RWPE1 (cell line): Measurements from ENCODE around the gene RBMS3.
A peak's percentile ranks its signal among the peaks of the same experiment; 100 is the strongest.

Experiments used
- CTCF ChIA-PET: fragments of 350-600 bp; sonication (Branson Sonifier 250); formaldehyde crosslinking; extraction: SDS; loops from one replicate; lab custom pipeline; 2021; lab: Yijun Ruan, JAX
- POLR2A ChIA-PET: fragments of 400-600 bp; formaldehyde crosslinking; extraction: SDS; loops from one replicate; lab custom pipeline; 2020; ENCODE audit warnings: antibody characterized with exemption; ENCODE audit not compliant: low non-redundant PET; lab: Yijun Ruan, JAX
- DNase-seq: peaks from one replicate; pipeline ENCODE4 v3.0.0; 2012; ENCODE audit warnings: low spot score
- H3K27ac ChIP-seq: fragments of 450-650 bp; 2 replicates; pipeline ENCODE4 v1.5.1; 2017
- TF ChIP-seq, protein P1 (sequence below): fragments of 450-650 bp; conservative IDR thresholded peaks from 2 replicates; pipeline ENCODE4 v1.5.1; 2017; ENCODE audit warnings: low read depth, mild to moderate bottlenecking

The RBMS3 gene

DNA sequence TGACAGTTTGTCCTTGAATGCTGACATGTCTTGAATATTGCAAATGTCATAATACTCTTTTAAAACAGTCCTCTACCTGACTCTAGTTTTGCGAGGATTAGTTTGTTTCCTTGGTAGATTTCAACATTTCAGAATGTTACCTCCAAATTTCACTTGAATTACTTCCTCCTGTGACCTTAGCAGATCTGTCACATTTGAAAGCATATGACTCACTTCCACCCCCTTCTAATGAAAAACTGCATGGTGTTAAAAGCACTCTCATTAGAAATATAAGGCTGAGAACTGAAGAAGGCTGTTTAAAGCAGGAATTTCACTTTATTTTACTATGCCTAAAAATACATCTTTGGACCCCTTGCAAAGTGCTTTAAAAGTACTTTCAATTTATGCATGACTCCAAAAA lies 726.8 kb downstream of the RBMS3 start:
- TF ChIP-seq, protein P1, sequence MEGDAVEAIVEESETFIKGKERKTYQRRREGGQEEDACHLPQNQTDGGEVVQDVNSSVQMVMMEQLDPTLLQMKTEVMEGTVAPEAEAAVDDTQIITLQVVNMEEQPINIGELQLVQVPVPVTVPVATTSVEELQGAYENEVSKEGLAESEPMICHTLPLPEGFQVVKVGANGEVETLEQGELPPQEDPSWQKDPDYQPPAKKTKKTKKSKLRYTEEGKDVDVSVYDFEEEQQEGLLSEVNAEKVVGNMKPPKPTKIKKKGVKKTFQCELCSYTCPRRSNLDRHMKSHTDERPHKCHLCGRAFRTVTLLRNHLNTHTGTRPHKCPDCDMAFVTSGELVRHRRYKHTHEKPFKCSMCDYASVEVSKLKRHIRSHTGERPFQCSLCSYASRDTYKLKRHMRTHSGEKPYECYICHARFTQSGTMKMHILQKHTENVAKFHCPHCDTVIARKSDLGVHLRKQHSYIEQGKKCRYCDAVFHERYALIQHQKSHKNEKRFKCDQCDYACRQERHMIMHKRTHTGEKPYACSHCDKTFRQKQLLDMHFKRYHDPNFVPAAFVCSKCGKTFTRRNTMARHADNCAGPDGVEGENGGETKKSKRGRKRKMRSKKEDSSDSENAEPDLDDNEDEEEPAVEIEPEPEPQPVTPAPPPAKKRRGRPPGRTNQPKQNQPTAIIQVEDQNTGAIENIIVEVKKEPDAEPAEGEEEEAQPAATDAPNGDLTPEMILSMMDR = no peak
- no peak for DNase-seq
- ChIA-PET POLR2A (no interaction called here), CTCF (interaction anchor here (0.5 kb wide), 1 partner anchor 459 kb away, joined by 3 read pairs; no protein-coding TSS in a partner anchor)
- no peak overlapping the region for H3K27ac ChIP-seq

GRCh38 chr3:30011237-30011803 lies 730.4 kb downstream of the RBMS3 start:
- H3K27ac ChIP-seq = no peak overlapping the region
- ChIA-PET CTCF (no interaction called here), POLR2A (no interaction called here)
- no peak for DNase-seq
- TF ChIP-seq, protein P1 = no peak

DNA sequence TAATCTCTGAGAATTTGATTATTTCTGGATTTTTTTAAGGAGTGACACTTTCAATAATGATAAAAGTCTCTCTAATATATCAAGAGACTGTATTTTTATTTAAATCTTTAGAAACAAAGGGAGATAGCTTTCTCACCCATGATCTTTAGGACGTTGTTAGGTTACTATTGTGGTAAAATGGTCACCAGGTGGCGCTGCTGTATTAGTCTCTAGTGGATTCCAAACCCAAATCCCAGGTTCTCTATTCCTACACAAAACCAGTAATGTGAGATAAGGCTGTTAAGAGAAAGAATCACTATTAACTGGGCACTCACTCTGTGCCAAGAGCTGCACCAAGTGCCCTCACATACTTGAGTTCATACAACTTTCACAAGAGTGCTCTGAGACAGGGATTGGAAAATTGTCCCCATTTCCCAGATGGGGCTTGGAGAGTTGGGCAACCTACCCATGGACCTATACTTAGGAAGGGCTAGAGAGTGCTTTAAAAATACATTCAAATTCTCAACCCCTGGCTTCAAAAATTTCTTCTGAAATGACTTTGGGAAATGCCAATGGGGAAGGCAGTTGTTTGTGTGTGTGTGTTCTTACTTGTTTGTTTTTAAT lies 732.2 kb downstream of the RBMS3 start:
- TF ChIP-seq, protein P1 = peak; percentile 76
- peak; percentile 30 for DNase-seq
- CTCF ChIA-PET = interaction anchor here (0.5 to 1.0 kb wide), 4 partner anchors 133 to 1518 kb away, joined by 3 to 5 read pairs (median 3); no protein-coding TSS in a partner anchor
- no peak overlapping the region for H3K27ac ChIP-seq
- POLR2A ChIA-PET = no interaction called here

GRCh38 chr3:30017901-30018300 lies 737.0 kb downstream of the RBMS3 start:
- no peak overlapping the region for H3K27ac ChIP-seq
- ChIA-PET POLR2A (no interaction called here), CTCF (no interaction called here)
- DNase-seq = no peak
- TF ChIP-seq, protein P1 = no peak

- H3K27ac ChIP-seq = no peak overlapping the region
- DNase-seq = no peak
- TF ChIP-seq, protein P1 = no peak
- CTCF ChIA-PET = no interaction called here
- POLR2A ChIA-PET = no interaction called here
Measured at GRCh38 chr3:30020380-30020779, 739.5 kb downstream of the RBMS3 start.

DNA sequence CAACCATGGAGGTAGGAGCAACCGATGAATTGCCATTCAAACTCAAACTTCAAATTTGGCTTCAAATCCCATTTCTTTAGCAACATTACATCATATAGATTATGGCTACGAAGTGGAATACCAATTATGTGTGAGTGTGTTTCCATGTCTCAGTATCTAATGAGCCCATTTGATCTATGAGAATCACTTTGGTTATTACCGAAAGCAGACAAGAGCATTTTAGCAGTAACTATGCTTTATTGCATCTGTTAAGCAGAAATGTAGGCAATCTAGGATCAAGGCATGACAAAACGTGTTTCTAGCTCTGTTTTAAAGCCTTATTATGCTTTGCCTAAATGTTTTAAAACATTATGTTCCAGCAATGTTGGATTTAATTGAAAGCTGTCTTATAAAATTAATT lies 743.6 kb downstream of the RBMS3 start:
- CTCF ChIA-PET = no interaction called here
- DNase-seq = no peak
- H3K27ac ChIP-seq = no peak overlapping the region
- POLR2A ChIA-PET = no interaction called here
- TF ChIP-seq, protein P1 = no peak
